Osteocyte (in vitro differentiated cells): ENCODE measurements around the gene HUWE1. TPM values are rescaled to one million over a fixed set of nuclear protein-coding genes. Genes with fewer than 3 reads are reported as not detected.

ENCODE experiments used
- DNase-seq: peaks from one replicate; pipeline ENCODE4 v3.0.0; 2021; ENCODE audit warnings: mixed read lengths; ENCODE audit not compliant: unreplicated experiment; ENCODE audit errors: extremely low spot score
- H3K27ac Mint-ChIP-seq: one replicate; pipeline ENCODE4 v1.8.0; 2021; ENCODE audit warnings: mild to moderate bottlenecking, mixed read lengths; ENCODE audit not compliant: unreplicated experiment
- H3K27me3 Mint-ChIP-seq: one replicate; pipeline ENCODE4 v1.8.0; 2021; ENCODE audit warnings: mixed read lengths; ENCODE audit not compliant: unreplicated experiment
- H3K36me3 Mint-ChIP-seq: one replicate; pipeline ENCODE4 v1.8.0; 2021; ENCODE audit warnings: mixed read lengths; ENCODE audit not compliant: unreplicated experiment
- H3K4me1 Mint-ChIP-seq: one replicate; pipeline ENCODE4 v1.8.0; 2021; ENCODE audit warnings: mixed read lengths; ENCODE audit not compliant: unreplicated experiment
- H3K4me3 Mint-ChIP-seq: one replicate; pipeline ENCODE4 v1.8.0; 2021; ENCODE audit warnings: mild to moderate bottlenecking, moderate library complexity, mixed read lengths; ENCODE audit not compliant: unreplicated experiment
- H3K9me3 Mint-ChIP-seq: one replicate; pipeline ENCODE4 v1.8.0; 2021; ENCODE audit warnings: mixed read lengths; ENCODE audit not compliant: unreplicated experiment
- CTCF ChIP-seq: fragments of 200-600 bp; sonication (generic); IDR thresholded peaks from 2 replicates; pipeline ENCODE4 v1.5.0; 2021; ENCODE audit warnings: antibody characterized with exemption, mild to moderate bottlenecking, moderate library complexity
- total RNA-seq: library from RNA; stranded (reverse); gene quantifications from 2 replicates; pipeline ENCODE4 v1.2.1, GENCODE V29; 2021

Gene HUWE1
- total RNA-seq, 1 donor from 2014 or later = 177 TPM

GRCh38 chrX:53563324-53563723 is 123.2 kb downstream of the HUWE1 start:
- H3K27ac Mint-ChIP-seq = no peak overlapping the region
- H3K36me3 Mint-ChIP-seq = peaks cover 39% of the 10 kb centered on the region
- TF ChIP-seq CTCF = no peak
- H3K4me1 Mint-ChIP-seq = no peaks in the 10 kb centered on the region
- H3K4me3 Mint-ChIP-seq = no peak overlapping the region
- no peaks in the 10 kb centered on the region for H3K27me3 Mint-ChIP-seq
- H3K9me3 Mint-ChIP-seq = no peaks in the 10 kb centered on the region
- DNase-seq = no peak

GRCh38 chrX:53561912-53562311 is 124.6 kb downstream of the HUWE1 start:
- Mint-ChIP-seq H3K9me3 (no peaks in the 10 kb centered on the region), H3K36me3 (peaks cover 47% of the 10 kb centered on the region), H3K27ac (no peak overlapping the region), H3K27me3 (no peaks in the 10 kb centered on the region), H3K4me3 (no peak overlapping the region), H3K4me1 (no peaks in the 10 kb centered on the region)
- no peak for DNase-seq
- TF ChIP-seq CTCF = no peak

GRCh38 chrX:53558646-53559045 is 127.9 kb downstream of the HUWE1 start:
- no peak for TF ChIP-seq CTCF
- no peaks in the 10 kb centered on the region for H3K27me3 Mint-ChIP-seq
- H3K9me3 Mint-ChIP-seq = peaks cover 4% of the 10 kb centered on the region
- peaks cover 51% of the 10 kb centered on the region for H3K36me3 Mint-ChIP-seq
- H3K4me3 Mint-ChIP-seq = no peak overlapping the region
- H3K27ac Mint-ChIP-seq = no peak overlapping the region
- H3K4me1 Mint-ChIP-seq = no peaks in the 10 kb centered on the region
- DNase-seq = peak; percentile 34

GRCh38 chrX:53556868-53557267 is 129.7 kb downstream of the HUWE1 start:
- H3K4me3 Mint-ChIP-seq = no peak overlapping the region
- no peak for DNase-seq
- H3K4me1 Mint-ChIP-seq = no peaks in the 10 kb centered on the region
- H3K27ac Mint-ChIP-seq = no peak overlapping the region
- peaks cover 4% of the 10 kb centered on the region for H3K9me3 Mint-ChIP-seq
- H3K36me3 Mint-ChIP-seq = peaks cover 45% of the 10 kb centered on the region
- TF ChIP-seq CTCF = no peak
- no peaks in the 10 kb centered on the region for H3K27me3 Mint-ChIP-seq

GRCh38 chrX:53550756-53551463 is 135.6 kb downstream of the HUWE1 start:
- DNase-seq = no peak
- Mint-ChIP-seq H3K27ac (no peak overlapping the region), H3K27me3 (no peaks in the 10 kb centered on the region), H3K4me1 (no peaks in the 10 kb centered on the region), H3K4me3 (no peak overlapping the region), H3K36me3 (peaks cover 29% of the 10 kb centered on the region), H3K9me3 (no peaks in the 10 kb centered on the region)
- TF ChIP-seq CTCF = no peak
